MM.1S (cell line): Measurements from ENCODE around the gene RUBCN.

Source experiments
- CTCF ChIP-seq: fragments of 300-600 bp; sonication (generic); IDR thresholded peaks from 2 replicates; pipeline ENCODE4 v1.5.1; 2016; ENCODE audit warnings: antibody characterized with exemption, low read length, mixed read lengths
- EZH2 ChIP-seq: fragments of 300-600 bp; sonication (generic); optimal IDR thresholded peaks from 2 replicates; pipeline ENCODE3; 2017; ENCODE audit warnings: low read depth, mild to moderate bottlenecking, antibody characterized with exemption, low read length, mixed read lengths

GRCh38 chr3:197746801-197747237, 10.1 kb upstream of the RUBCN start:
- TF ChIP-seq EZH2 = no peak
- TF ChIP-seq CTCF = no peak
